ENCODE data around the gene CCNK.

The CCNK gene

GRCh38 chr14:99538733-99539132 is 57.5 kb downstream of the CCNK start:
- DNase-seq = no peak

GRCh38 chr14:99539491-99539890 is 58.3 kb downstream of the CCNK start:
- no peak for DNase-seq

- DNase-seq = no peak
Observed at GRCh38 chr14:99540196-99541032, 59.2 kb downstream of the CCNK start.

GRCh38 chr14:99541211-99541610 is 60.0 kb downstream of the CCNK start:
- DNase-seq = no peak

GRCh38 chr14:99541677-99542470 is 60.7 kb downstream of the CCNK start:
- no peak for DNase-seq

GRCh38 chr14:99542566-99542965 is 61.4 kb downstream of the CCNK start:
- no peak for DNase-seq

GRCh38 chr14:99543370-99543769 is 62.2 kb downstream of the CCNK start:
- no peak for DNase-seq

GRCh38 chr14:99543985-99544384 is 62.8 kb downstream of the CCNK start:
- DNase-seq = no peak

- DNase-seq = no peak
Observed at GRCh38 chr14:99544991-99545390, 63.8 kb downstream of the CCNK start.

GRCh38 chr14:99545586-99545985 is 64.4 kb downstream of the CCNK start:
- DNase-seq = no peak

GRCh38 chr14:99546234-99546879 is 65.1 kb downstream of the CCNK start:
- DNase-seq = no peak

GRCh38 chr14:99548255-99548654 is 67.0 kb downstream of the CCNK start:
- DNase-seq = no peak

- DNase-seq = no peak
Observed at GRCh38 chr14:99548871-99549515, 67.8 kb downstream of the CCNK start.

- DNase-seq = no peak
Observed at GRCh38 chr14:99549684-99550083, 68.5 kb downstream of the CCNK start.

GRCh38 chr14:99550387-99550992 is 69.3 kb downstream of the CCNK start:
- no peak for DNase-seq

GRCh38 chr14:99551034-99551922 is 70.1 kb downstream of the CCNK start:
- no peak for DNase-seq

- DNase-seq = no peak
Observed at GRCh38 chr14:99552021-99552553, 70.9 kb downstream of the CCNK start.

- DNase-seq = no peak
Observed at GRCh38 chr14:99552572-99553216, 71.5 kb downstream of the CCNK start.

- DNase-seq = no peak
Observed at GRCh38 chr14:99554184-99554583, 73.0 kb downstream of the CCNK start.

- no peak for DNase-seq
Observed at GRCh38 chr14:99554757-99555531, 73.7 kb downstream of the CCNK start.
